OCI-LY1 (cell line): ENCODE data around the gene EPS8L2.

Source experiments
- H2AFZ ChIP-seq: fragments of 200-600 bp; sonication (generic), shearing (Covaris generic); 2 replicates; pipeline ENCODE4 v1.6.0; 2014; ENCODE audit warnings: antibody characterized with exemption, mild to moderate bottlenecking, low read length
- H3F3A ChIP-seq: fragments of 200-600 bp; sonication (generic), shearing (Covaris generic); 2 replicates; pipeline ENCODE4 v1.6.0; 2014; ENCODE audit warnings: mild to moderate bottlenecking, antibody characterized with exemption, low read length, moderate library complexity; ENCODE audit not compliant: insufficient read depth
- H3K27ac ChIP-seq: fragments of 200-600 bp; sonication (generic); 2 replicates; pipeline ENCODE4 v1.5.1; 2014; ENCODE audit warnings: low read length, mixed run types, mild to moderate bottlenecking, low read depth; ENCODE audit not compliant: poor library complexity, severe bottlenecking
- H3K27me3 ChIP-seq: fragments of 200-600 bp; sonication (generic); 2 replicates; pipeline ENCODE4 v1.6.0; 2014; ENCODE audit warnings: antibody characterized with exemption, mild to moderate bottlenecking, low read length, moderate library complexity; ENCODE audit not compliant: insufficient read depth
- H3K36me3 ChIP-seq: fragments of 200-600 bp; sonication (generic); 2 replicates; pipeline ENCODE4 v1.6.1; 2014; ENCODE audit warnings: mild to moderate bottlenecking, antibody characterized with exemption, low read length, moderate library complexity, mixed read lengths; ENCODE audit not compliant: insufficient read depth
- H3K4me1 ChIP-seq: fragments of 200-600 bp; sonication (generic); 2 replicates; pipeline ENCODE4 v1.5.1; 2014; ENCODE audit warnings: mild to moderate bottlenecking, low read length, moderate library complexity; ENCODE audit not compliant: insufficient read depth, severe bottlenecking
- H3K4me2 ChIP-seq: fragments of 200-600 bp; sonication (generic), shearing (Covaris generic); 2 replicates; pipeline ENCODE4 v1.6.1; 2014; ENCODE audit warnings: low read length
- H3K4me3 ChIP-seq: fragments of 200-600 bp; sonication (generic); 2 replicates; pipeline ENCODE4 v1.5.1; 2014; ENCODE audit warnings: low read length, low read depth, mild to moderate bottlenecking, mixed read lengths; ENCODE audit not compliant: poor library complexity, severe bottlenecking
- H3K79me2 ChIP-seq: fragments of 200-600 bp; shearing (Covaris generic); 2 replicates; pipeline ENCODE4 v1.6.1; 2016; ENCODE audit warnings: mixed run types, low read length, mixed read lengths; ENCODE audit not compliant: insufficient read depth
- H3K9ac ChIP-seq: fragments of 200-600 bp; sonication (generic), shearing (Covaris generic); 2 replicates; pipeline ENCODE4 v1.6.1; 2014; ENCODE audit warnings: mild to moderate bottlenecking, low read length, mixed read lengths
- H3K9me2 ChIP-seq: fragments of 200-600 bp; sonication (generic), shearing (Covaris generic); 2 replicates; pipeline ENCODE4 v1.6.1; 2014; ENCODE audit warnings: low read depth, mild to moderate bottlenecking, low read length, mixed read lengths
- H3K9me3 ChIP-seq: fragments of 200-600 bp; shearing (Covaris generic); 2 replicates; pipeline ENCODE4 v1.6.1; 2014; ENCODE audit warnings: low read length, mixed read lengths
- H4K20me1 ChIP-seq: fragments of 200-600 bp; sonication (generic), shearing (Covaris generic); 2 replicates; pipeline ENCODE4 v1.6.0; 2016; ENCODE audit warnings: mild to moderate bottlenecking, low read length; ENCODE audit not compliant: insufficient read depth
- EZH2 ChIP-seq: fragments of 200-600 bp; sonication (generic), shearing (Covaris generic); IDR thresholded peaks from 2 replicates; pipeline ENCODE4 v1.8.0; 2017; ENCODE audit warnings: borderline replicate concordance, mixed run types, mild to moderate bottlenecking, antibody characterized with exemption, low read length, moderate library complexity, mixed read lengths
- TF ChIP-seq, protein P1 (sequence below): fragments of 200-600 bp; sonication (generic), shearing (Covaris generic); IDR thresholded peaks from 2 replicates; pipeline ENCODE4 v1.5.1; 2017; ENCODE audit warnings: mild to moderate bottlenecking, antibody characterized with exemption, low read length, moderate library complexity, mixed read lengths

The EPS8L2 gene

DNA sequence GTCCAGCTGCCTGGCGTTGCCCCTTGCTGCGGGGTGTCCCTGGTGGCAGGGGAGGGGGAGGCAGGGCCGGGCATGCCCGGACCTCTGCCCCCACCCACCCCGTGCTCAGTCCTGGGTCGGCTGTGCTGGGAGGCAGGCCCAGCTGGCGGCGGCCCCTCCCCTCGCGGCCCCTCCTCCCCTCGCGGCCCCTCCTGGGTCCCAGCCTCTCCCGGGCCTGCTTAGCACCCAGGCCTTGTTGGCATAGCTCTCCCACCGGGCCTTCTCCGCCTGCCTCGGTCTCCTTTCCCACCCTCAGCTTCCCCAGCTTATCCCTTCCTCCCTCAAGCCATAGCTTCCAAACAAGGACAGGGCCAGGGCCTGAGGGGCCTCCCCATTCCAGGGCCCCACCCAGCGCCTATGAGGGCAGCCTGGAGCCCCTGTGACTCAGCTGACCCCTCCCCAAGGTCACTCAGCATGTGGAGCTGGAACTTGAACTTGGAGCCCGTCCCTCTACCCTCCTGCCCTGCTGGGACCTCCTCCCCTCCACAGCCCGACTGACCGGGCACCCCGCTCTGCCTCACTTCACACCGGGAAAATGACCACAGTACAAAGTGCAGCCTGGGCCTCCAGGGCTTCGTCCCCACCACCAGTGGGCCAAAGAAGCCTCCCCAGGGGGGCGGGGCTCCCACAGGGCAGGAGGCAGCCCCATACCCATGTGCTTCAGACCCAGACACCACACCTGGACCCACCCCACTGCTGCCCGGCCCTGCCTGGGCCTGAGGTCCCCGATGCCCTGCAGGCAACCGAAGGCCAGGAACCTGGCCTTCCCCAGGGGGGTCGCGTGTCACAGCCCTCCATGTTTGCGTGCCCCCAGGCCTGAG is 1.2 kb downstream of the EPS8L2 start:
- Histone ChIP-seq H3K36me3 (no peaks in the 10 kb centered on the region), H3K4me2 (no peak overlapping the region), H3F3A (no peaks in the 10 kb centered on the region), H3K4me1 (no peaks in the 10 kb centered on the region), H3K9me2 (no peaks in the 10 kb centered on the region), H3K79me2 (no peaks in the 10 kb centered on the region), H3K27me3 (no peaks in the 10 kb centered on the region; the same call in 1 of the 2 replicates), H3K9me3 (no peaks in the 10 kb centered on the region), H3K27ac (no peak overlapping the region), H4K20me1 (no peaks in the 10 kb centered on the region), H3K4me3 (no peak overlapping the region), H3K9ac (no peak overlapping the region), H2AFZ (no peak overlapping the region)
- TF ChIP-seq, protein P1, sequence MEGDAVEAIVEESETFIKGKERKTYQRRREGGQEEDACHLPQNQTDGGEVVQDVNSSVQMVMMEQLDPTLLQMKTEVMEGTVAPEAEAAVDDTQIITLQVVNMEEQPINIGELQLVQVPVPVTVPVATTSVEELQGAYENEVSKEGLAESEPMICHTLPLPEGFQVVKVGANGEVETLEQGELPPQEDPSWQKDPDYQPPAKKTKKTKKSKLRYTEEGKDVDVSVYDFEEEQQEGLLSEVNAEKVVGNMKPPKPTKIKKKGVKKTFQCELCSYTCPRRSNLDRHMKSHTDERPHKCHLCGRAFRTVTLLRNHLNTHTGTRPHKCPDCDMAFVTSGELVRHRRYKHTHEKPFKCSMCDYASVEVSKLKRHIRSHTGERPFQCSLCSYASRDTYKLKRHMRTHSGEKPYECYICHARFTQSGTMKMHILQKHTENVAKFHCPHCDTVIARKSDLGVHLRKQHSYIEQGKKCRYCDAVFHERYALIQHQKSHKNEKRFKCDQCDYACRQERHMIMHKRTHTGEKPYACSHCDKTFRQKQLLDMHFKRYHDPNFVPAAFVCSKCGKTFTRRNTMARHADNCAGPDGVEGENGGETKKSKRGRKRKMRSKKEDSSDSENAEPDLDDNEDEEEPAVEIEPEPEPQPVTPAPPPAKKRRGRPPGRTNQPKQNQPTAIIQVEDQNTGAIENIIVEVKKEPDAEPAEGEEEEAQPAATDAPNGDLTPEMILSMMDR: no peak
- TF ChIP-seq EZH2: no peak

DNA sequence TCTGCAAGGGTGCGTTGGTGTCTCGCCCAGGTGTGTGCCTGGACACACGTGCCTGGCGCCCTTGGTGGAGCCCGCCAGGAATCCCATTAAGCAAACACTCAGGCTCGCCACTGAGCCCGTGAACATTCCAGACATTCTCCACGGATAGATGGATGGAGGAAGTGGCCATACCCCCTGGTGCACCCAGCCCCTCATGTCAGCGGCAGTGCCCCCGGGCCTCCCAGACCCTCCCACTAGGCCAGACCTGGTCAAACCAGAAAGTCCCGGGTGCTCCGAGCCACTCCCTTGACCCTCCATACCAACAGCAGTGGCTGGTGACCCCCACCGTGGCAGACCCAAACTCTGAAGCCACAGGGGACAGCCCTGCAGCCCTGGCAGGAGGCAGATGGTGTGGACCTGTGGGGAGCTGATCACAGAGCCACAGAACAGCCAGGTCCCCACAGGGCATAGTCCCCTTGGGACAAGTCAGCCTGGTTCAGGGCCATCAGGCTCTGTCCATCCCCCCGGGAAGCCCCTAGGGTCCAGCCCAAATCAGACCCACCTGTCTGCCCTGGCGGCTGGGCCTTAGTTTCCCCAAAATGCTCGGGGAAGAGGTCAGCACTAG is 1.9 kb downstream of the EPS8L2 start:
- Histone ChIP-seq H4K20me1 (no peaks in the 10 kb centered on the region), H3K36me3 (no peaks in the 10 kb centered on the region), H3K9me2 (no peaks in the 10 kb centered on the region), H3K9me3 (no peaks in the 10 kb centered on the region), H3K27me3 (no peaks in the 10 kb centered on the region; the same call in 1 of the 2 replicates), H3K27ac (no peak overlapping the region), H3K4me2 (no peak overlapping the region), H3K79me2 (no peaks in the 10 kb centered on the region), H3K4me3 (no peak overlapping the region), H3F3A (no peaks in the 10 kb centered on the region), H3K9ac (no peak overlapping the region), H2AFZ (no peak overlapping the region), H3K4me1 (no peaks in the 10 kb centered on the region)
- TF ChIP-seq, protein P1: no peak
- no peak for TF ChIP-seq EZH2

DNA sequence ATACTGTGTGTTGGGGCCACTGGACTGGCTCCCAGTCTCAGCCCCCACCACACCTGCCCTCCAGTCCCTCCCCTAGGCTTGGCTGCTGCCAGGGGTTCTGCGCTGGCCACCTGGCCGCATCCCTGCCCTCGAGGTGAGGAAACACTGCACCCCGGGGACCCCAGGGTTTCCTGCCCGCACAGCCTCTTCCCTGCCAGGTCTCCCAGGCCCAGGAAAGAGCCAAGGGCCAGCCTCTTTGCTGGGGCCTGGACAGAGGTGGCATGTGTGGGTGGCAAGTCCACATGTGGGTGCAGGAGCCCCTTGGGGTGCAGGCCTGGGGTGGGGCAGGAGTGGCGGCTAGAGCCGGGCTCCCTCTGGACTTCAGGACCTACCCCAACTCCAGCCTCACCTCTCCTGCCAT is 2.5 kb downstream of the EPS8L2 start:
- H3K27me3 ChIP-seq: no peaks in the 10 kb centered on the region; the same call in 1 of the 2 replicates
- no peaks in the 10 kb centered on the region for H3K79me2 ChIP-seq
- H3K9ac ChIP-seq: no peak overlapping the region
- H3K4me2 ChIP-seq: no peak overlapping the region
- no peak overlapping the region for H3K4me3 ChIP-seq
- H3K4me1 ChIP-seq: no peaks in the 10 kb centered on the region
- no peaks in the 10 kb centered on the region for H3F3A ChIP-seq
- no peaks in the 10 kb centered on the region for H4K20me1 ChIP-seq
- H3K36me3 ChIP-seq: no peaks in the 10 kb centered on the region
- no peak overlapping the region for H2AFZ ChIP-seq
- no peaks in the 10 kb centered on the region for H3K9me2 ChIP-seq
- no peaks in the 10 kb centered on the region for H3K9me3 ChIP-seq
- no peak overlapping the region for H3K27ac ChIP-seq
- TF ChIP-seq, protein P1: no peak
- no peak for TF ChIP-seq EZH2
